ENCODE data around the gene ARHGAP26.
A peak's percentile ranks its signal among the peaks of the same experiment; 100 is the strongest.

ARHGAP26 gene

DNA sequence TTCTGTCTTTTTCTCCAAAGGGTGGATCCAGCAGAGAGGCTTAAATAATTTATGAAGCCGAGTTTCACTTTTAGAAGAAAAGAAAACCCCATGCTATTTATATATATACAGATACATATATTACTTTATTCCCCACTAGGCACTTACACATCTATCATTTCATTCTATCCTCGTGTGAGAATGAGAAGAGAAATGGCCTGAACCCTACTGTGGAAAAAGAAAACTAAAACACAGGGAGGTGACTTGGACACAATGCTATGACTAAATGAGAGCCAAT, 438.1 kb downstream of the ARHGAP26 start:
- no peak for DNase-seq (ENCODE audit: low read depth)

DNA sequence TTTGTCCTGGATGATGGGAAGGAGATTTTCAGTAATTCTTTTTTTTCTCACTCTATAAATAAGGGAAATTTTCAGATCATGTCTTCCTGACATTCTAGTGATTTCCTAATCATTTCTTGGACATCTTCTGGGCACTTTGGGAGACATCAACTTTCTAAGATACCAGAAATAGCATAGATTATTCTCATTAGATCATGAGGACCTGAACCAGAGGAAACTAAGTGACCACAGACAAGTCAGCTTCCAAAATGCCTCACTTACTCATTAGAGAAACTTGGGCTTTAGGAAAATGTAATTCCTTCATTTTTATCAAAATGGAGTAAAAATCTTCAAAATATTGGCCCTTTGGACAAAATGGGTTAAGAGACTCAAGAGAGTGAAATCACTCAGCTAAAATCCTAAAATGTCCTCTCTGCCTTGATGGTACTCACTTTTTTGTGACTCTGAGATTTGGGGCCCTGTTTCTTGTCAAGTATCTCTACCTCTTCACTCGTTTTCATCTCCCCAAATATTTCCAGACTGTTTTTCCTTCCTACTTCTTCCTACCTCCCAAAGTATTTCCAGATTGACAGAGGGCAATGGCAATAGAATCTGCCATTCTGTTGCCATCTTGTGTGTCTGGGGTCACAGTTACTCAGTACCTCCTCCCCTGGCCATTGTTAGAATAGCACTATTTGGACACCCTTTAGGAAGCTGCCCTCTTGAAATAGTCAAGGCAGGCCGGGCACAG, 438.8 kb downstream of the ARHGAP26 start:
- DNase-seq (ENCODE audit: low read depth) = no peak

DNA sequence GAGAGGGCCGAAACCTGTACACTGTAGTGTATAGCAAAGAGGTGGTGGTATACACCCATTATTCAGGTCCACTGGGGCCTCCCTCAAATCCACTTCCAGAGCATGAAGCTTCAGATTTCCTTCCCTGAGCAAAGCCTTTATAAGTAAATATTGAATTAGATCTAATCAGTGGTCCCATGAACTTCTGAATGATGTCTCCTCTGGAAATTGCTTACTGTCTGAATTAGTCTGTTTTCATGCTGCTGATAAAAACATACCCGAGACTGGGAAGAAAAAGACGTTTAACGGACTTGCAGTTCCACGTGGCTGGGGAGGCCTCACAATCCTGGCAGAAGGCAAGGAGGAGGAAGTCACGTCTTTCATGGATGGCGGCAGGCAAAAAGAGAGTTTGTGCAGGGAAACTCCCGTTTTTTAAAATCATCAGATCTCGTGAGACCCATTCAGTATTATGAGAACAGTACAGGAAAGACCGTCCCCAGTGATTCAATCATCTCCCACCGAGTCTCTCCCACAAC, 439.8 kb downstream of the ARHGAP26 start:
- DNase-seq (ENCODE audit: low read depth) = no peak

DNA sequence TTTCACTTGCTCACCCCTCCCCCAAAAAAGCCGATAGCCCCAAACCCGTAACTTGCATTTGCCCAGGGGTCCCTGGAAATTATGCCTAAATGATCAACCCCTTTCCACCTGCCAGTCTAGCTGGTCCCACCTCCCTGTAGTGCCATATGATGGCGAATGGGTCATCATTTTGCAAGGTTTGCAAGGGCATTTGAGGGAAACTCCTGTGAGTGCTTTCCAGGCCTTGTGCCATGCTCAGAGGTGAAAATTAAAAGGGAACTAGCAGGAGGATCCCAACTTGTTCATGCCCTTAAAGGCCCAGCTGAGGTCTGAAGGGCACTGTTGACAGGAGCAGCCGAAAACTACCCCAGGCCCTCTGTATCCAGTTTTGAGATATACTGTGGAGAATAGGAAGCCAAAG, 440.4 kb downstream of the ARHGAP26 start:
- DNase-seq (ENCODE audit: low read depth) = no peak

DNA sequence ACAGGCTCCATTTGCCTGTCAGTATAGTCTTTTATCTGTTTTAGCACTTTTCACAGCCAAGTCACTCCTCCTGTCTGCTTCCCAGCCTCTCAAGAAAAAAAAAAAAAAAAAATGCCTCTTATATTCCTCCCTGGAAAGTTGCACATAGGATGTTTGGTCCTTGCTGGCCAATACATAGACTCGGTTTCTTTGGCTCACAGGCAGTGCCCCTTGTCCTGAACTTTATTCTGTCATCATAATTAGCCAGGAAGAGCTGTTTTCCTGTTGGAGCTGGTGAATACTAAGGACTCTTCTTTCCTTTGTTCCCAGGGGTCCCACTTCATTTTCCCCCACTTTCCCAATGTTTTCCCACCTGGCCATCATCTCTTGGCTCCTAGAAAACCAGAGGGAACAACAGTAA, 442.1 kb downstream of the ARHGAP26 start:
- no peak for DNase-seq (ENCODE audit: low read depth)

DNA sequence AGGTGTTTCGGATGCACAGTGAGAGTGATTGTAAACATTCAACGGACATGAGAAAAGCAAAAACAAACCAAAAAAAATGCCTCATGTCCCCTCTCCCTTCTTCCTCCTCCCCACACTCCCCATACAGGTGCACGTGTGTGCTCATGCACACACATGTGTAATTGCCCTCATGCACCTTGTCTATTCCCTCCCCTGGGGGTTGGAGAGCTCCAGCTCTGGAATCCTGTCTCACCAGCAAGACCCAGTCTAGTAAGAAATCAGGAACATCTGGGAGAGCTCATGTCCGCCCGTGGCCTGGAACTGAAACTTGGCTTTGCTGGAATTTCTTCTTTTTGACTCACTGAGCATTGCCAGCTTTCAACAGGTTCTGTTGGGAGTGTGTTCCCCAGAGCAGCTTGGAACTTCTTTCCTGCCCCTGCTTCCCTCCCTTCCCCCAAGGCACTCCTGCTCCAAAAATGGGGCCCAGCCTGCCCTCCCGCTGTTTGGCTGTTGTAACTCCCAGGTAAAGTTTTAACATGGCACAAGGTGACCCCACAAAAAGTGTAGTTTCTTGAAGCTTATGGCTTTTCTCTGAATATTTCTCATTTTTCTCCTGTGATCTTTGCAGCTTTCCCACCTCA, 443.2 kb downstream of the ARHGAP26 start:
- DNase-seq (ENCODE audit: low read depth) = peak; percentile 44

DNA sequence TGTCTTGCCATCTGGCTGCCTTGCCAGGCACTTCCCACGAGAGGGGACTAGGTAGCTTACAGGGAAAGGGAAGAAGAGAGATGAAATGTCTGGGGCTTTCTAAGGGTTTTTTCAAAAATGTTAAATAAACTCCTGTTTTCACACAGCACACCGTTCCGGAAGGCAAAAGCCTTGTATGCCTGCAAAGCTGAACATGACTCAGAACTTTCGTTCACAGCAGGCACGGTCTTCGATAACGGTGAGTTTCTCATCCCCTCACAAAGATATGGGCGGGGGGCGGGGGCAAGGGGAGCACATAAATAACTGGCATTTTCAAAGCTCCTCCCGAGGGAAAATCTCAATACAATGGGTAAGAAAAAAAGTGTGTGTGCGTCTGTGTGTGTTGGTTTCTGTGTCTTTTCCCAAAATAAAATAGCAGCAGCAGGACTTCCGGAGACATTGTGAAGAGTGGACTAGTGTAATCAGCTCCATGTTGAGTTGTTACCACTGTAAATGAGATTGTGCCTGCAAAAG, 443.7 kb downstream of the ARHGAP26 start:
- no peak for DNase-seq (ENCODE audit: low read depth)

DNA sequence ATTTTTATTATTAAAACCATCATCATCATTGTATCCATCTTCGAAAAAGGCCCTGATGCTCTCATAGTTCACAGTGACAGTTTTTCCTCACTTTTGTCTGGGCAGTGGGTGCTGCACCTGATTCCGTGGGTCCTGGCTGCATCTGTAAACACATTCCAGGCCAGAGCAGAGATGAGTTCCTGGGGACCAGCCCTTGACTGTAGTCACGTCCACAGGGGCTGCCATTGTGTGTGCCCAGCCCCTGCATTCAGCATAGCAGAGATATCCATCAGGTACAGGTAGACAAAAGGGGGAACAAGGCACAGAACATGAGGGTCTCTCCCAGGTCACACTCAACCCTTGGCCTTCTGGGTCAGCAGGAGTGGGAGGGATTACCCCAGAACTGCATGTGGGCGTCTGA, 444.3 kb downstream of the ARHGAP26 start:
- DNase-seq (ENCODE audit: low read depth) = no peak

DNA sequence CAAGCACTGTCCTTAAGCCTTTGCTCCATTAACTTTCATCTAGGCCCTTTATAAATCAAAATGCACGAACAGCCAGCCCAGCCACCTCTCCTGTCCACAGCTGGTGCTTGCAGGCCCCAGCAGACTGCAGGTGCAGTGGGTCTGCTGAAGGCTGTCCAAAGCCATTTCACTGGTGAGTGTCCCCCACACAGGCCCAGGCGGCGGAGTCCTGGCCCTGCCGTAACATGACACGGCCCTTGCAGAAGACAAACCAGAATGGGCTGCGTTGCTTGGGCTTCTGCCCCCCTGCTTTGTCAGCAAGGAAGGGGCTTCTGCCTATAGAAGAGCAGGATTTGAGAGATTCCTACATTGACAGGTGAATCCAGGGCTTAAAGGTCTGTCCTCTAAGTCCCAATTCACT, 444.7 kb downstream of the ARHGAP26 start:
- no peak for DNase-seq (ENCODE audit: low read depth)

DNA sequence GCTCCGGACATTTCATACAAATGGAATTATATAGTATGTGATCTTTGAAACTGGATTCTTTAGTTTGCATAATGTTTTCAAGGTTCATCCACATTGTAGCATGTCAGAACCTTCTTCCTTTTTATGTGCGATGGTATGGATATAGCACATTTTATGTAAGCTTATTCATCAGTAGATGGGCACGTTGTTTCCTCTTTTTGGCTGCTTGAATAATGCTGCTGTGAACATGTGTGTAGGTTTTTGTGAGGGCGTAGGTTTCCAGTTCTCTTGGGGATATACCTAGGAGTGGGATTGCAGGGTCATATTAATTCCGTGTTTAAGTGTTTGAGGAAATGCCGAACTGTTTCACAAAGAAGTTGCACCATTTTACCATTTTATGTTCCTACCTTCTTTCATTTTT, 445.5 kb downstream of the ARHGAP26 start:
- no peak for DNase-seq (ENCODE audit: low read depth)

DNA sequence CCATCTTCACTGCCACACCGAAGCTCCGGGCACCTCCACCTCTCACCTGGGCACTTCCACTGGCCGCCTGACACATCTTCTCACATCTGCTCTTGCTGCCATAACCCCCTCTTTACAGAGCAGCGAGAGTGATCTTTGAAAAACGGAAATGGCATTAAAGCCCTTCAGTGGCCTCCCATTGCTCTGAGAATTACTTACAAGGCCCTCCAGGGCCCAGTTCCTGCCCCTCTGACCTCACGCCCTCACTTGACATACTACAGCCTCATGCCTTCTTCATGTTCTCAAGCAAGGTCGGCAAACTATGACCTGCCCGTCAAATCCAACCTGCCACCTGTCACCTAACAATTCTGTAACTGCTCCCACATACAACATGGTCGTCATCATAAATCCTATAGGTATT, 446.0 kb downstream of the ARHGAP26 start:
- no peak for DNase-seq (ENCODE audit: low read depth)

DNA sequence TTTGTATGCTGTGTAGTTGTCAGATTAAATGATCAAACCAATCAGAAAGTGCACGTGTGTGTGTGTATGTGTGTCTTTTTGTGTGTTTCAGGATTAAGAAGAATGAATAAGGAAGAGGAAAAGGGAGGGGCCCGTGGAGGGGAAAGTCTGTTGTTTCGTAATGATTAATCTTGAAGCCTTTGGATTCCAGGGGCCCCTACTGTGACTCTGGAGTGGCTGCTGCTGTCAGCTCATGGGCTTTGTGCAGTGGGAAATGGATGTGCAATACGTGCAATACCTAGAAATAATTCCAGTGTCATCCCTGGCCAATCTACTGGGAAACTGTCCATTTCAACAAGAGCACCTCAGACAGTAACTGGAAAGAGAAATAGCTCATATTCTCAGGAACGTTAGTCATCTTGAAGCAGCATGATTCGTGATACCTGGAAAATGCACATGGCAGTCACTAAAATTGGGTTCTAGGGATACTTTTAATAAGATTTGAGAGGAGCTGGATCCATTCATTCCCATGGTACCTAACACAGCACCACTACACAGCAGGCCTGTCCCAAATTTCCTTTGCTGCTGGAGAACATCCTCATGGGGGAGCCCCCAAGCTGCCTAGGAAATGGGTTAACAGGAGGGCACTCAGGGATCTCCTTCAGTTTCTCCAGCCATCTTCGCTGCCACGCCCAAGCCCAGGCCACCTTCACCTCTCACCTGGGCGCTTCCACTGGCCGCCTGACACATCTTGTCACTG, 447.1 kb downstream of the ARHGAP26 start:
- DNase-seq (ENCODE audit: low read depth) = no peak

DNA sequence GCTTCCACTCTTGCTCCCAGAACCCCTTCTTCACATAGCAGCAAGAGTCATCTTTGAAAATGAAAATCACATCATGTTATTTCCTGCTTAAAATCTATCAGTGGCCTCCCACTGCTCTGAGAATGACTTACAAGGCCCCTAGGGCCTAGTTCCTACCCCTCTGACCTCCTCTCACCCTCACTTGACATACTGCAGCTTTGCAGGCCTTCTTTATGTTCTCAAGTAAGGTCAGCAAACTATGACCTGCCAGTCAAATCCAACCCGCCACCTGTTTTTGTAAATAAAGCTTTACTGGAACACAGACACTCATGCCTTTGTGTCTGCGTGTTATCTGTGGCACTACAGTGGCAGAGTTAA, 447.6 kb downstream of the ARHGAP26 start:
- no peak for DNase-seq (ENCODE audit: low read depth)

DNA sequence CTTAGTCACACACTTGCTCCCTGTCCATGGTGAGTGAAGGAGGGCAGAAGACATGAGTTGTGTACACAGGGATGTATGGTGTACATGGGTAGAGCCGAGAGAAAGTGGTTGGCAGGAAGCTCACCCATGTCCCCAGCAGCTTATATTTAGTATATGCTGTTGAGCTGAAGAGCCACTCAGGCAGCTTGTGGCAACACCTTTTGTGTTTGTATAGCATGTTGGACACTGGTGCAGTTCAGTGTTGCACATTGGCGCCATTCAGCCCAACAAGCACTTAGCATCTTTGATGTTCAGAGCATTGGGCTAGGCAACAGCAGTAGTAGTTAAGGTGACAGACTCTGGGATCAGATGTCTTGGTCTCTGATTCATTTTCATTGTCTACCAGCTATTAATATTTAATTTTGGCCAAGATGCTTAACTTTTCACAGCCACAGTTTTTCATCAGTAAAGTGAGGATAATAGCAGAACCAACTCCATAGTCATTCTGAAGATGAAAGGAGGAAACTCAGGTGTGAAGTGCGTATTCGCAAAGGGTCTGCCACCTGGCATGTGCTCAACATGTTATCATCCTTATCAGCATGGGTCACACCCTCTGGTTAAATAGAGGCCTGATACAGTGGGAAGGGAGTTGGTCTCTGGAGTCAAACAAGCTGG, 448.5 kb downstream of the ARHGAP26 start:
- DNase-seq (ENCODE audit: low read depth) = no peak

DNA sequence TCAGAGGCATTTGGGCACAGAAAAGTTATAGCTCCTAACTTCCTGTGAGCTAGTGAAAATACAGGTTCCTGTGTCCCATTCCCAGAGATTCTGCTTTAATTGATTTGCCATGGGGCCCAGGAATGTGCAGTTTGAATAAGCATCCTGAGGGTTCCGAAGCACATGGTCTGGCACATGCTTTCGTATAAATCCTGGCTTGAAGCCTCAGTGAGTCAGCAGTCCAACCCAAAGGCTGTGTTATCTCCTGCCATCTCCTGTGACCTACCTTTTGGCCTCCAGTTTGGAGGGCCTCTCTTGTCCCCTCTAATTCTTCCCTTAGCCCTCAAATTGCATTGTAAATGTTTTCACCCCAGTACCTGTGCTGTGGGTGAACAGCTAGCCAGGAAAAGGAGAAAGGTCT, 449.5 kb downstream of the ARHGAP26 start:
- DNase-seq (ENCODE audit: low read depth) = no peak

DNA sequence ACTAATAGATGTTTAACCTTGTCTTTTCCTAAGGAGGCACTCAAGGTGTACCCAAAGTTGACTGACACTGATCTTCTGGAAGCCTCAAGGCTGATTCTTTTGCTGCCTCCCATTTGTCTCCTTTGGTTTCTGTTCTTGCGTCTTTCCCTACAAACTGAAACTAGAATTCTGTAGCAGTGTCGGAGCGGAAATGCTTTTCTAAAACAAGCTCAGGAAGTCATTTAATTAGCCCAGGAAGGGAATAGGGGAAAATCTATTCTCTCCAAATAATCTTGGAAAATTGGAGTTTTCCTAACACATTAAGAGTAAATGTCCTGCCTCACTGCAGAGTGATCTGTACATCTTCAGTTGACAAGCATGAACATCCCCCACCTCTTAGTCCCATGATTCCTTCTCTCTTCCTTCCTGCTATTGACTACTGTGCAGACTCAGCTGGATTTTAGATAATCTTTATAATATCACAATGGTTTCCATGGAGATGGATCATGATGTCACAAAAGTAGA, 450.6 kb downstream of the ARHGAP26 start:
- no peak for DNase-seq (ENCODE audit: low read depth)

DNA sequence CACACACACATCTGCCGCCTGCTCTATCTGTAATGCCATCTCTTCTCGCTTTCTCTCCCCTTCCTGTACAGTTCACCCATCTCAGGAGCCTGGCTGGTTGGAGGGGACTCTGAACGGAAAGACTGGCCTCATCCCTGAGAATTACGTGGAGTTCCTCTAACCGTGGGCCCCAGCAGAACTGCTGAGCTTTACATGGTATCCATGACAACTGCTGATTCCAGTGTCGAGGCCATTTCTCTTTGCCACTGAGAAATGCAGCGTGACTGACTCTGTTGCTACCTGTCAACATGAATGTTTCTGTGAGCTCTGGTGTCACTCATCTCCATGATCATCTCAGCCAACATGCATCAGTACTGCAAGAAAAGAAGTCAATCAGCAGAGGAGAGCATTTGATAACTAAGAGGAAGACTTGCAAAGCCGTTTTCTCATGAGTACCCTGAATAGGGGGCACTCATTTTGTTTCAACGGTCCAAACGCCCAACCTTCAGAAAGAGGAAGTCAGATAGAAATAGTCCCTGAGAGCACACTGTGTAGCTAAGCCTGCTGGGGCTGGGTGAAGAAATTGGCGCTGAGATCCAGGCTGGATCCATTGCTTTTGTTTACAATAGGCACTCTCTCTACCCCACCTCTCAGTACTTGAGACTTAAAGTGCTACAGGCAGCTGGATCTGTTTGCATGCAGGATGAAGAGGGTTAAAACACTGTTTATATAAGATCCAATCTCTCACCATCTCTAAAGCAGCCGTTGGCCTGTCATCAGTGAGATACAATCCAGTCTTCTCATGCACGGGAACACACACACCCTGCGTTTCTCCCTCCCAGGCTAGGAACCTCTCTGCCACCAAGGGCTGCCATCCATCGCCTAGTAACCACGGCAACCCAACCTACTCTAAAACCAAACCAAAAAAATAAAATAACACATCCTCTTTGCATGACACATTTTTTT, 452.4 kb downstream of the ARHGAP26 start:
- no peak for DNase-seq (ENCODE audit: low read depth)

DNA sequence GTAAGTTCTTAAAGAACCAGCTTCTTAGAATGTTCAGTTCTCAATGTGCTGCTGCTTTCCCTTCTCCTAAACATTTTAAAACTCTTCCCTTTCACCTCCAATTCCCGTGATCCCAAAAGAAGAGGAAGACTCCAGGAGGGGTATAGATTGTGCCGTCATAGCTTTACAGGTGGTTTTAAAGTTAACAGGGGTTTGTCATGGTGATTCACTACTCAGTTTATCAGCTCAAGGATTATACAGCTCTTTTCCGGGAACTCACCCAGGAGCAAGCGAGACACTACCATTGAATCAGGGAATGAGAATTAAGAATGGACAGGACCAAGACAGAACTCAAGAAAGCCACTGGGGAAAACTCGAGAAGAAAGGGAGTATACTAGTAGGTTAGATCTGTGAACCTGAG, 454.5 kb downstream of the ARHGAP26 start:
- DNase-seq (ENCODE audit: low read depth) = no peak

DNA sequence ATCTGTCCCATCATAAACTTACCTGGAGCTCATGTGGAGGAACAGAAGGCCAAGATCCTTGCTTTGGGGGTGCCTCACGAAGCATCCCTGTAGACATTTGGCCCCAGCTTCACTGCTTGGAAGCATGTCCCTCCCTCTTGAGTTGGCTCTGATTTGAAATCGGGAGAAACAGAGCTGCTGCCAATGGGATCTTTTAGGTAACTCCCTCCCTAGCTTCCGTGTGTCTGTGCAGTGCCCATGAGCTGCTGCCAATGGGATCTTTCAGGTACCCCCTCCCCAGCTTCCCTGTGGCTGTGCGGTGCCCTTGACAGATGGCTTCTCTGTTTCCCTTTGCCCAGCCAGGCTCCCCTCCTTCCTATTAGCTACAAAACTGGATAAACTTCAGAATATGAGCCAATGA, 455.3 kb downstream of the ARHGAP26 start:
- no peak for DNase-seq (ENCODE audit: low read depth)

DNA sequence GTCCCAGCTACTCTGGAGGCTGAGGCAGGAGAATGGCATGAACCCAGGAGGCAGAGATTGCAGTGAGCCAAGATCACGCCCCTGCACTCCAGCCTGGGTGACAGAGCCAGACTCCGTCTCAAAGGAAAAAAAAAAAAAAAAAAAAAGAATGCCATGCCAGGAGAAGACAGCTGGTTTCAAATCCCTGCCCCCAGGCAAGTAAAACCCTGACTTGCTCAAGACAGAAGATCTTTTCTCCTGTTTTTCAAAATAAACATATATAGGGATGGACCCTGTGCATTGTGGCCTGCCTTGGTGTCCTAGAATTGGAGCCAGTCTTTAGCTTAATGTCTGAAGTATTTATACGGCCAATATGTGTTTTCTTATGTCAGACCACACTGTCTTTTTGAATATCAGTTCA, 456.2 kb downstream of the ARHGAP26 start:
- no peak for DNase-seq (ENCODE audit: low read depth)

DNA sequence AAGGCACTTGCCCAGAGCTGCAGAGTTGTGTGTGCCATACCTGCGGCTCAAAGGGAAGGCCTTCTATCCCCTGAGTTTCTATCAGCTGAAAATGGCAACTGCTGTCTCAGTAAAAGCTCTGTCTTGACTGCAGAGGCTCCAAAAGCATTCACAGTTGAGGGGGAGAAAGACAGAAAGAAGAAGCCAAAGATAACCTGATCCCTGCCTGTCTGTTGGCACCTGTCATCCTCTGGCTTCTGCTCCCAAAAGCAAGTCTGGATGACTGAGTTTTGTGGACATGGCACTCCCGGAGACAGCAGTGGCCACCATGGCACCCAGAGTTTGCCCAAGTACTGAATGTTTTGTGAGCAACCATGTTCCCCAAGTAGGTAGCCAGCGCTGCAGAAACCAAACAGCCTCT, 456.7 kb downstream of the ARHGAP26 start:
- DNase-seq (ENCODE audit: low read depth) = no peak

Data from fibroblast of gingiva (primary cell).